Tibial nerve (tissue), 4 donors: Measurements from ENCODE around the gene NKIRAS2.

Experiments
- CTCF ChIP-seq, 5 experiments: fragments of 200-600 bp in 3 of 5; fragments of 450-650 bp in 2 of 5; sonication (generic) in 3 of 5; IDR thresholded peaks; one replicate each; pipeline ENCODE4 v1.5.1; 2016 to 2019; ENCODE audit warnings: antibody characterized with exemption in 5 of 5, mild to moderate bottlenecking in 3 of 5, moderate library complexity in 2 of 5
- EP300 ChIP-seq, 2 donors: sonication (generic); formaldehyde crosslinking; IDR thresholded peaks; one replicate each; pipeline ENCODE4 v1.6.1; 2017; ENCODE audit warnings: antibody characterized with exemption in 2 of 2, mild to moderate bottlenecking in 1 of 2

- TF ChIP-seq CTCF (IDR thresholded peaks at IDR 0.05) (no peak), EP300 (IDR thresholded peaks at IDR 0.05) (no peak)
These were observed 36.7 kb downstream of the NKIRAS2 start for GRCh38 chr17:42056635-42057034.
